OCI-LY3 (cell line): Measurements from ENCODE around the gene MERTK.

ENCODE experiments used
- H2AFZ ChIP-seq: fragments of 200-600, 300-600 bp; shearing (Covaris generic); 2 replicates; pipeline ENCODE4 v1.6.0; 2014; ENCODE audit warnings: antibody characterized with exemption, low read depth, low read length
- H3K27ac ChIP-seq: fragments of 200-600, 300-600 bp; sonication (generic); 2 replicates; pipeline ENCODE4 v1.5.1; 2014; ENCODE audit warnings: mild to moderate bottlenecking, low read length, moderate library complexity, mixed read lengths
- H3K27me3 ChIP-seq: fragments of 200-600, 300-600 bp; sonication (generic); 2 replicates; pipeline ENCODE4 v1.6.1; 2014; ENCODE audit warnings: low read depth, low read length, mixed read lengths
- H3K36me3 ChIP-seq: fragments of 200-600, 300-600 bp; sonication (generic); replicated peaks from 2 replicates; pipeline ENCODE3; 2014; ENCODE audit warnings: low read depth, low read length, mixed read lengths
- H3K4me1 ChIP-seq: fragments of 300-600, 200-600 bp; sonication (generic); 2 replicates; pipeline ENCODE4 v1.6.1; 2014; ENCODE audit warnings: low read length, mixed read lengths
- H3K4me2 ChIP-seq: fragments of 200-600, 300-600 bp; sonication (generic); 2 replicates; pipeline ENCODE4 v1.6.1; 2014; ENCODE audit warnings: low read length, mixed read lengths
- H3K4me3 ChIP-seq: fragments of 300-600, 200-600 bp; sonication (generic); 2 replicates; pipeline ENCODE4 v1.5.1; 2014; ENCODE audit warnings: antibody characterized with exemption, mild to moderate bottlenecking, low read length, moderate library complexity
- H3K79me2 ChIP-seq: fragments of 300-600, 200-600 bp; shearing (Covaris generic); 2 replicates; pipeline ENCODE4 v1.6.1; 2014; ENCODE audit warnings: mild to moderate bottlenecking, low read length, mixed read lengths
- H3K9ac ChIP-seq: fragments of 300-600, 200-600 bp; shearing (Covaris generic); 2 replicates; pipeline ENCODE4 v1.6.0; 2014; ENCODE audit warnings: mild to moderate bottlenecking, low read length, moderate library complexity
- H3K9me3 ChIP-seq: fragments of 200-600, 300-600 bp; shearing (Covaris generic); 2 replicates; pipeline ENCODE4 v1.6.1; 2014; ENCODE audit warnings: low read length, mixed read lengths; ENCODE audit not compliant: insufficient read depth
- H4K20me1 ChIP-seq: fragments of 200-600, 300-600 bp; sonication (generic); 2 replicates; pipeline ENCODE4 v1.6.1; 2016; ENCODE audit warnings: low read length, mixed read lengths; ENCODE audit not compliant: insufficient read depth
- EZH2phosphoT487 ChIP-seq: fragments of 200-600 bp; shearing (Covaris generic); IDR thresholded peaks from 2 replicates; pipeline ENCODE4 v1.6.1; 2018; ENCODE audit warnings: antibody characterized with exemption, mixed run types, low read depth
- TF ChIP-seq, protein P1 (sequence below): fragments of 200-600, 300-600 bp; sonication (generic); IDR thresholded peaks from 2 replicates; pipeline ENCODE4 v1.5.1; 2014; ENCODE audit warnings: antibody characterized with exemption, low read length, low read depth

The MERTK gene

GRCh38 chr2:111897630-111897923, 830 bp upstream of the MERTK start:
- Histone ChIP-seq H3K4me1 (peaks cover 5% of the 10 kb centered on the region), H3K9me3 (no peaks in the 10 kb centered on the region), H3K79me2 (no peaks in the 10 kb centered on the region), H3K27me3 (peaks cover 23% of the 10 kb centered on the region), H2AFZ (peak overlapping the region; percentile 77), H4K20me1 (no peaks in the 10 kb centered on the region), H3K36me3 (no peaks in the 10 kb centered on the region), H3K4me3 (peak overlapping the region; percentile 78), H3K9ac (peak overlapping the region; percentile 57), H3K27ac (no peak overlapping the region), H3K4me2 (peak overlapping the region; percentile 91)
- TF ChIP-seq EZH2phosphoT487: no peak
- TF ChIP-seq, protein P1, sequence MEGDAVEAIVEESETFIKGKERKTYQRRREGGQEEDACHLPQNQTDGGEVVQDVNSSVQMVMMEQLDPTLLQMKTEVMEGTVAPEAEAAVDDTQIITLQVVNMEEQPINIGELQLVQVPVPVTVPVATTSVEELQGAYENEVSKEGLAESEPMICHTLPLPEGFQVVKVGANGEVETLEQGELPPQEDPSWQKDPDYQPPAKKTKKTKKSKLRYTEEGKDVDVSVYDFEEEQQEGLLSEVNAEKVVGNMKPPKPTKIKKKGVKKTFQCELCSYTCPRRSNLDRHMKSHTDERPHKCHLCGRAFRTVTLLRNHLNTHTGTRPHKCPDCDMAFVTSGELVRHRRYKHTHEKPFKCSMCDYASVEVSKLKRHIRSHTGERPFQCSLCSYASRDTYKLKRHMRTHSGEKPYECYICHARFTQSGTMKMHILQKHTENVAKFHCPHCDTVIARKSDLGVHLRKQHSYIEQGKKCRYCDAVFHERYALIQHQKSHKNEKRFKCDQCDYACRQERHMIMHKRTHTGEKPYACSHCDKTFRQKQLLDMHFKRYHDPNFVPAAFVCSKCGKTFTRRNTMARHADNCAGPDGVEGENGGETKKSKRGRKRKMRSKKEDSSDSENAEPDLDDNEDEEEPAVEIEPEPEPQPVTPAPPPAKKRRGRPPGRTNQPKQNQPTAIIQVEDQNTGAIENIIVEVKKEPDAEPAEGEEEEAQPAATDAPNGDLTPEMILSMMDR: no peak

DNA sequence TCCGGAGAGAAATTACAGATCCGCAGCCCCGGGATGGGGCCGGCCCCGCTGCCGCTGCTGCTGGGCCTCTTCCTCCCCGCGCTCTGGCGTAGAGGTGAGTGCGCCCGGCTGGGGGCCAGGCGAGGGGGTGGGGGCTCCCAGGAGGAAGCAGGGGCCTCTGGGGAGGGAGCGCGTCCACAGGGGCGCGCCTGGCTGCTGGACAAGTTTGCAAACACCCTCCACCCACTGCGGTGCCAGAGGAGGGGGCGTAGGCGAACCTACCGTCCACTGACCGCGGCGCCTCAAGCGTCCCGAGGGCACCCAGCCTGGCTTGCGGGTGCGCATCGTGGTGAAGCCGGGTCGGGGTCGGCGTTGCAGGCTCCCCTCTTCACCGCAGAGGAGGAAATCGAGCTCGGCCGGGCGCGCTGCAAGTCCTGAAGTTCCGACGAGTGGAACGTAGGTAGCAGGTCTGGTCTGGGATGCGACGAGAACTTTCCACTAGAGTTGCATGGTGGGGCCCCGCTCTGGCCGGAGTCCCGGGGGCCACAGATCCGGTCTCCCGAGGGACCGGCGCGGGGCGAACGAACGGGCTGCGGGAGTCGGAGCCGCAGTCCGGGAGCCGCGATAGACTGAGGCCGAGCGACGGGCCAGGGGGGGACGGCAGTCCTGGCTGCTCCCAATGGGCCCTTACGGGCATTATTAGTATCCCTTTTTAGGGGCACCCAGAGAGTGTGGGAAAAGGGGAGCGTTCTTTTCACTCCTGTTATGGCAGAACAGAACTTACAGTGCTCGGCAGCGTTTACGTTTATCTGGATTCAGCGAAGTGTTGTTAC, 502 bp downstream of the MERTK start:
- Histone ChIP-seq H3K36me3 (no peaks in the 10 kb centered on the region), H3K79me2 (no peaks in the 10 kb centered on the region), H3K4me3 (peak overlapping the region; percentile 78), H3K4me1 (peaks cover 8% of the 10 kb centered on the region), H3K4me2 (peak overlapping the region; percentile 91), H3K9ac (peak overlapping the region; percentile 57; the same call in 1 of the 2 replicates), H2AFZ (peak overlapping the region; percentile 89; the same call in 1 of the 2 replicates), H3K9me3 (no peaks in the 10 kb centered on the region), H3K27ac (no peak overlapping the region), H3K27me3 (peaks cover 31% of the 10 kb centered on the region), H4K20me1 (no peaks in the 10 kb centered on the region)
- no peak for TF ChIP-seq EZH2phosphoT487
- TF ChIP-seq, protein P1: no peak

DNA sequence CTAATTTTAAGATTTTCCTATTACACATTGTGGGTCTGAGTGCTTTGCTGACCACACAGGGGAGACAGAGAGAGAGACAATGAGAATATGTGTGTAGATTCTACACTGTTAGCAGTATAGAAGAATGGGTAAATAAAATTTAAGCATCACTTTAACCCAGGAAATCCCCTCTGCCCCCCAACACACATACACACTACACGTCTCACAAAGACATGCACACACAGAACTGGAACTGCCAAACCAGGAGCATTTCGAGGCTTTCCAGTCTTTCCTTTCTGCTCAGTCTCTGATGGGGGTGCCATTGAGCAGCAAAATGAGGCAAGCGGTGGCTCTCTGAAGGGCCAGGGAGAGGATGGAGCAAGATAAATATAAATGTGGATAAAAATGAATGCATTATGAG, 2.5 kb downstream of the MERTK start:
- Histone ChIP-seq H3K36me3 (no peaks in the 10 kb centered on the region), H3K9ac (no peak overlapping the region), H3K4me3 (no peak overlapping the region), H2AFZ (no peak overlapping the region), H3K9me3 (no peaks in the 10 kb centered on the region), H3K4me1 (peaks cover 10% of the 10 kb centered on the region), H3K27ac (no peak overlapping the region), H3K79me2 (no peaks in the 10 kb centered on the region), H3K4me2 (peak overlapping the region; percentile 56), H4K20me1 (no peaks in the 10 kb centered on the region), H3K27me3 (peaks cover 31% of the 10 kb centered on the region)
- no peak for TF ChIP-seq EZH2phosphoT487
- TF ChIP-seq, protein P1: peak; percentile 62

GRCh38 chr2:111903516-111903915, 5.1 kb downstream of the MERTK start:
- Histone ChIP-seq H4K20me1 (no peaks in the 10 kb centered on the region), H2AFZ (no peak overlapping the region), H3K9ac (no peak overlapping the region), H3K36me3 (no peaks in the 10 kb centered on the region), H3K4me3 (no peak overlapping the region), H3K27ac (no peak overlapping the region), H3K4me1 (peaks cover 20% of the 10 kb centered on the region), H3K27me3 (peaks cover 31% of the 10 kb centered on the region), H3K79me2 (no peaks in the 10 kb centered on the region), H3K9me3 (no peaks in the 10 kb centered on the region), H3K4me2 (no peak overlapping the region)
- TF ChIP-seq, protein P1: no peak
- no peak for TF ChIP-seq EZH2phosphoT487
